Measurements from ENCODE around the gene ABAT. TPM values are rescaled to one million over a fixed set of nuclear protein-coding genes. Genes with fewer than 3 reads are reported as not detected.
"Not testable (repeated sequence)": the region's sequence is repeated elsewhere in the genome, so short reads cannot be mapped to it uniquely, and the experiment has no call there.

The ABAT gene
- total RNA-seq, 2 experiments from 2014 or later = 2.0 to 6.7 TPM

GRCh38 chr16:8651958-8652357, 22.5 kb upstream of the ABAT start:
- TF ChIP-seq, protein P1, sequence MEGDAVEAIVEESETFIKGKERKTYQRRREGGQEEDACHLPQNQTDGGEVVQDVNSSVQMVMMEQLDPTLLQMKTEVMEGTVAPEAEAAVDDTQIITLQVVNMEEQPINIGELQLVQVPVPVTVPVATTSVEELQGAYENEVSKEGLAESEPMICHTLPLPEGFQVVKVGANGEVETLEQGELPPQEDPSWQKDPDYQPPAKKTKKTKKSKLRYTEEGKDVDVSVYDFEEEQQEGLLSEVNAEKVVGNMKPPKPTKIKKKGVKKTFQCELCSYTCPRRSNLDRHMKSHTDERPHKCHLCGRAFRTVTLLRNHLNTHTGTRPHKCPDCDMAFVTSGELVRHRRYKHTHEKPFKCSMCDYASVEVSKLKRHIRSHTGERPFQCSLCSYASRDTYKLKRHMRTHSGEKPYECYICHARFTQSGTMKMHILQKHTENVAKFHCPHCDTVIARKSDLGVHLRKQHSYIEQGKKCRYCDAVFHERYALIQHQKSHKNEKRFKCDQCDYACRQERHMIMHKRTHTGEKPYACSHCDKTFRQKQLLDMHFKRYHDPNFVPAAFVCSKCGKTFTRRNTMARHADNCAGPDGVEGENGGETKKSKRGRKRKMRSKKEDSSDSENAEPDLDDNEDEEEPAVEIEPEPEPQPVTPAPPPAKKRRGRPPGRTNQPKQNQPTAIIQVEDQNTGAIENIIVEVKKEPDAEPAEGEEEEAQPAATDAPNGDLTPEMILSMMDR (conservative IDR thresholded peaks at IDR 0.05; ENCODE audit: low read length) = 0 out of 2 replicates have a peak, but pooled peaks have one; percentile 17
- DNase-seq (ENCODE audit: low spot score); intact Hi-C loops (cut with micrococcal nuclease; ENCODE audit: unreplicated experiment); H3K4me1 ChIP-seq (ENCODE audit: insufficient read depth, low read length, poor library complexity, severe bottlenecking); H3K4me2 ChIP-seq (ENCODE audit: low read length); H3K4me3 ChIP-seq (ENCODE audit: low read depth, low read length, poor library complexity, severe bottlenecking); BruUV-seq (replicated peaks); H3K9me2 ChIP-seq (ENCODE audit: insufficient read depth, low read length); H3K27ac ChIP-seq (ENCODE audit: low read depth, low read length, poor library complexity, severe bottlenecking); H3K9me3 ChIP-seq (ENCODE audit: low read length); H3K79me2 ChIP-seq (ENCODE audit: insufficient read depth, low read depth, low read length); H2AFZ ChIP-seq (ENCODE audit: low read length); CTCF ChIA-PET (ENCODE audit: unreplicated experiment); H4K20me1 ChIP-seq (ENCODE audit: insufficient read depth, low read length): not testable (repeated sequence)
- peaks cover 16% of the 10 kb centered on the region; the same call in 1 of the 2 replicates for H3K36me3 ChIP-seq (ENCODE audit: insufficient read depth, low read length)
- POLR2A ChIA-PET = interaction anchor here (0.7 kb wide), 2 partner anchors 17 to 106 kb away, joined by 3 to 4 read pairs; no protein-coding TSS in a partner anchor

DNA sequence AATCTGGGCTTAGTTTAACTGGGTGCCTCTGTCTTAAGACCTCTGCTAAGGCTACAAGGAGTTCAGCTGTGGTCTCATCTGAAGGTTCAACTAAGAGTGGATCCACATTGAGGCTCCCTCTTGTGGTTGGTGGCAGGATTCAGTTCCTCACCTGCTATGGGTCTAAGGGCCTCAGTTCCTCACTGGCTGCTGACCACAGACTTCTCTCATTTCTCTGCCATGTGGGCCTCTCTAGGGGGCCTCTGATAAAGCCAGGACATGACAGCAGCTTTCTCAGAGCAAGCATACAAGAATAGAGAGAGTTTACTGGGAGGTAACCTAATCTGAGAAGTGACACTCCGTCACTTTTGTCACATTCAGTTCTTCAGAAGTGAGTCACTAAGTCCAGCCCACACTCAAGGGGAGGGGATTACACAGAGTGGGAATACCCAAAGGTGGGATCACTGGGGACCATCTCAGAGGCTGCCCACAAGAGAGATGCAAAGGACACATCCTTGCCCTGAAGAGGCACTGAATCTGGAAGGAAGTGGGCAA, 19.2 kb upstream of the ABAT start:
- no peak overlapping the region for H3K27ac ChIP-seq (ENCODE audit: low read depth, low read length, poor library complexity, severe bottlenecking)
- H3K4me1 ChIP-seq (ENCODE audit: insufficient read depth, low read length, poor library complexity, severe bottlenecking) = no peaks in the 10 kb centered on the region
- ChIA-PET CTCF (ENCODE audit: unreplicated experiment) (no interaction called here), POLR2A (no interaction called here)
- H3K36me3 ChIP-seq (ENCODE audit: insufficient read depth, low read length) = no peaks in the 10 kb centered on the region
- DNase-seq (ENCODE audit: low spot score) = peak; percentile 56
- no peaks in the 10 kb centered on the region for H4K20me1 ChIP-seq (ENCODE audit: insufficient read depth, low read length)
- H3K9me3 ChIP-seq (ENCODE audit: low read length) = no peaks in the 10 kb centered on the region
- no peak overlapping the region for H2AFZ ChIP-seq (ENCODE audit: low read length)
- TF ChIP-seq, protein P1 (conservative IDR thresholded peaks at IDR 0.05; ENCODE audit: low read length) = peak; percentile 73
- TF ChIP-seq EZH2phosphoT487 (IDR thresholded peaks at IDR 0.05; ENCODE audit: borderline replicate concordance, low read depth, low read length) = no peak
- no TSS peak for BruUV-seq (replicated peaks)
- H3K4me2 ChIP-seq (ENCODE audit: low read length) = no peak overlapping the region
- intact Hi-C loops (cut with micrococcal nuclease; ENCODE audit: unreplicated experiment) = loop anchor here (2.0 kb wide), 1 partner anchor 88 kb away; no protein-coding TSS in a partner anchor
- no peaks in the 10 kb centered on the region for H3K79me2 ChIP-seq (ENCODE audit: insufficient read depth, low read depth, low read length)
- H3K4me3 ChIP-seq (ENCODE audit: low read depth, low read length, poor library complexity, severe bottlenecking) = no peak overlapping the region
- no peaks in the 10 kb centered on the region for H3K9me2 ChIP-seq (ENCODE audit: insufficient read depth, low read length)

- Histone ChIP-seq H3K4me3 (ENCODE audit: low read depth, low read length, poor library complexity, severe bottlenecking) (no peak overlapping the region), H3K79me2 (ENCODE audit: insufficient read depth, low read depth, low read length) (no peaks in the 10 kb centered on the region), H3K4me2 (ENCODE audit: low read length) (no peak overlapping the region), H4K20me1 (ENCODE audit: insufficient read depth, low read length) (no peaks in the 10 kb centered on the region), H3K9me2 (ENCODE audit: insufficient read depth, low read length) (no peaks in the 10 kb centered on the region), H3K4me1 (ENCODE audit: insufficient read depth, low read length, poor library complexity, severe bottlenecking) (no peaks in the 10 kb centered on the region), H3K9me3 (ENCODE audit: low read length) (no peaks in the 10 kb centered on the region), H3K27ac (ENCODE audit: low read depth, low read length, poor library complexity, severe bottlenecking) (no peak overlapping the region), H2AFZ (ENCODE audit: low read length) (no peak overlapping the region), H3K36me3 (ENCODE audit: insufficient read depth, low read length) (no peaks in the 10 kb centered on the region)
- ChIA-PET CTCF (ENCODE audit: unreplicated experiment) (no interaction called here), POLR2A (interaction anchor here (1.5 kb wide), 1 partner anchor 140 kb away, joined by 3 read pairs; no protein-coding TSS in a partner anchor)
- no TSS peak for BruUV-seq (replicated peaks)
- DNase-seq (ENCODE audit: low spot score) = no peak
- intact Hi-C loops (cut with micrococcal nuclease; ENCODE audit: unreplicated experiment) = no loop called here
- TF ChIP-seq, protein P1 (conservative IDR thresholded peaks at IDR 0.05; ENCODE audit: low read length) = no peak
- no peak for TF ChIP-seq EZH2phosphoT487 (IDR thresholded peaks at IDR 0.05; ENCODE audit: borderline replicate concordance, low read depth, low read length)
These were observed 18.0 kb upstream of the ABAT start for GRCh38 chr16:8656376-8656775.

All from OCI-LY7 (cell line).